ENCODE measurements around the gene GRHPR.

GRHPR gene

GRCh38 chr9:37485389-37486255 lies 63.1 kb downstream of the GRHPR start, which contains the start of gene POLR1E:
POLR1E (plus strand) TSS chr9:37485948; CDS start chr9:37486048, 100 bp downstream.
- Histone ChIP-seq H3K4me1 (ENCODE audit: control insufficient read depth, insufficient read depth, low read length, poor library complexity, severe bottlenecking) (peaks cover 20% of the 10 kb centered on the region), H3K9me3 (ENCODE audit: control insufficient read depth, low read length) (no peaks in the 10 kb centered on the region), H3K4me3 (ENCODE audit: extremely low read depth, insufficient read depth, low read length, poor library complexity, severe bottlenecking) (peak within 1 kb of the TSS; percentile 77), H3K27ac (ENCODE audit: low read depth, low read length, severe bottlenecking) (peak within 1 kb of the TSS; percentile 5), H3K36me3 (ENCODE audit: control insufficient read depth, insufficient read depth, low read length) (peaks cover 30% of the 10 kb centered on the region)
- WGBS, 2 experiments (ENCODE audit: insufficient coverage in 2 of 2) = 7 to 9% methylated on average over 46 to 51 of the region's 56 CpGs

DNA sequence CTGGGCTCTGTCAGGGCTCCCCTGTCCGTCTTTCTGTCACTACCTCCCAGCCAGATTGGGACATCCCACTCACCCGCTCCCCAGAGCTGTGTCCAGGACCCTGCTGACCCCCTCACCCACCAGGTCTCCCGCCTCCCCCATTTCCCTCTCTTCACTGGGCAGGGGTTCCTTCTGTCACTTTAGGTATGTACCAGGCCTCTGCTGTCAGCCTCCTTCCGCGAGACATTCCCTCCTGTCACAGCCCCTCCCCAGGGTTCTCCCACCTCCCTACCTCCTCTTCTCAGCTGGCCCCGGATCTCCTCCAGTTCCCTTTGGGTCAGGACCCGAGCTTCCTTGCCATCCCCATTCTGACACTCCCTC lies 63.7 kb downstream of the GRHPR start:
- 0 to 6% methylated on average over 6 to 7 of the region's 7 CpGs for WGBS, 2 experiments (ENCODE audit: insufficient coverage in 2 of 2)
- Histone ChIP-seq H3K4me1 (ENCODE audit: control insufficient read depth, insufficient read depth, low read length, poor library complexity, severe bottlenecking) (peaks cover 20% of the 10 kb centered on the region), H3K4me3 (ENCODE audit: extremely low read depth, insufficient read depth, low read length, poor library complexity, severe bottlenecking) (peak overlapping the region; percentile 77), H3K27ac (ENCODE audit: low read depth, low read length, severe bottlenecking) (no peak overlapping the region), H3K9me3 (ENCODE audit: control insufficient read depth, low read length) (no peaks in the 10 kb centered on the region), H3K36me3 (ENCODE audit: control insufficient read depth, insufficient read depth, low read length) (peaks cover 36% of the 10 kb centered on the region)

All from mesodermal cell (in vitro differentiated cells).